K562 (cell line): ENCODE data around the gene AFG1L. TPM values are rescaled to one million over a fixed set of nuclear protein-coding genes. Genes with fewer than 3 reads are reported as not detected.

Experiments used
- ATAC-seq: fragments of 200-7000 bp; cut with Tn5 transposase; 3 replicates; pipeline ENCODE4 v1.9.1; 2020; ENCODE audit warnings: moderate library complexity
- BruUV-seq: library from RNA; stranded (reverse); fragments of 400-500 nt; replicated peaks from 2 replicates; lab custom pipeline; 2021; lab: Mats Ljungman, UMichigan
- CTCF ChIA-PET: fragments of 300-600 bp; formaldehyde crosslinking; extraction: SDS; loops from one replicate; lab custom pipeline; 2021; ENCODE audit warnings: low intra/inter-chr PET ratio; lab: Yijun Ruan, JAX
- POLR2A ChIA-PET: fragments of 300-600, 350-650 bp; sonication (Branson Sonifier 250); formaldehyde crosslinking; extraction: SDS; loops from one replicate; lab custom pipeline; 2021; ENCODE audit warnings: antibody characterized with exemption, inconsistent platforms; lab: Yijun Ruan, JAX
- DNase-seq, 4 experiments: peaks; one replicate each; pipeline versions ENCODE4 v3.0.0 to v3.0.0-alpha.2; 2011 to 2018; ENCODE audit warnings: low spot score in 3 of 4, mixed read lengths in 3 of 4; ENCODE audit errors: extremely low read depth in 1 of 4
- FAIRE-seq: peaks from 2 replicates; lab custom pipeline; 2011; peaks lifted over from hg19 to GRCh38; lab: Jason Lieb, UNC
- H2AFZ ChIP-seq: 2 replicates; pipeline ENCODE4 v1.6.0; 2011; ENCODE audit warnings: low read depth, low read length, control low read depth, inconsistent platforms
- H3K27ac ChIP-seq: fragments of 200-600 bp; 3 replicates; pipeline ENCODE4 v1.8.0; 2011; ENCODE audit warnings: low read depth, mild to moderate bottlenecking, control low read depth, inconsistent platforms, low read length, moderate library complexity, mixed read lengths; ENCODE audit errors: extremely low read depth
- H3K27me3 ChIP-seq, 2 experiments: fragments of 300-600 bp in 1 of 2; 2 replicates in 1 of 2; 3 replicates in 1 of 2; pipeline versions ENCODE4 v1.6.0 to v1.8.0; 2011; ENCODE audit warnings: inconsistent platforms in 2 of 2, low read length in 2 of 2, mild to moderate bottlenecking in 1 of 2, mixed read lengths in 1 of 2, moderate library complexity in 1 of 2; ENCODE audit not compliant: control insufficient read depth in 2 of 2, insufficient read depth in 2 of 2
- H3K36me3 ChIP-seq: fragments of 300-600 bp; 3 replicates; pipeline ENCODE4 v1.8.0; 2011; ENCODE audit warnings: mild to moderate bottlenecking, low read length, inconsistent platforms; ENCODE audit not compliant: control insufficient read depth, insufficient read depth
- H3K4me1 ChIP-seq, 2 experiments: fragments of 200-600 bp in 1 of 2; replicated peaks in 1 of 2; 2 replicates in 1 of 2; 3 replicates in 1 of 2; pipeline versions ENCODE4 v1.5.1 to v1.8.0; 2011; ENCODE audit warnings: inconsistent platforms in 2 of 2, low read length in 2 of 2, mild to moderate bottlenecking in 1 of 2, mixed read lengths in 1 of 2, moderate library complexity in 1 of 2; ENCODE audit not compliant: control insufficient read depth in 2 of 2, insufficient read depth in 2 of 2
- H3K4me2 ChIP-seq: 2 replicates; pipeline ENCODE4 v1.6.1; 2011; ENCODE audit warnings: low read length, control low read depth, inconsistent platforms, mixed read lengths; ENCODE audit not compliant: insufficient read depth
- H3K4me3 ChIP-seq: fragments of 200-600 bp; sonication (generic), shearing (Covaris generic); 2 replicates; pipeline ENCODE4 v1.5.1; 2016; ENCODE audit warnings: control low read depth, inconsistent platforms
- H3K79me2 ChIP-seq: fragments of 200-600 bp; 3 replicates; pipeline ENCODE4 v1.8.0; 2011; ENCODE audit warnings: low read length, inconsistent platforms; ENCODE audit not compliant: control insufficient read depth, insufficient read depth
- H3K9ac ChIP-seq, 2 experiments: 2 replicates each; pipeline versions ENCODE4 v1.6.0 to v1.6.1; 2011; ENCODE audit warnings: low read depth in 2 of 2, low read length in 2 of 2, control low read depth in 1 of 2, inconsistent platforms in 1 of 2, mild to moderate bottlenecking in 1 of 2, mixed read lengths in 1 of 2; ENCODE audit not compliant: insufficient read depth in 1 of 2
- H3K9me1 ChIP-seq: one replicate; pipeline ENCODE4 v1.6.0; 2011; ENCODE audit warnings: inconsistent platforms, mild to moderate bottlenecking, low read length, moderate library complexity; ENCODE audit not compliant: control insufficient read depth, insufficient read depth
- H3K9me3 ChIP-seq: replicated peaks from 2 replicates; pipeline ENCODE4 v1.5.1; 2011; ENCODE audit warnings: low read depth, low read length, inconsistent platforms; ENCODE audit not compliant: control insufficient read depth, insufficient read depth
- H4K20me1 ChIP-seq: replicated peaks from 2 replicates; pipeline ENCODE4 v1.6.1; 2011; ENCODE audit warnings: low read length, inconsistent platforms, mixed read lengths; ENCODE audit not compliant: control insufficient read depth, insufficient read depth
- E2F4 ChIP-seq: sonication (generic); formaldehyde crosslinking; IDR thresholded peaks from 2 replicates; pipeline ENCODE4 v1.8.0; 2022; ENCODE audit warnings: mild to moderate bottlenecking, low read depth, missing genetic modification reagents
- FUS ChIP-seq: fragments of 200-400 bp; formaldehyde crosslinking; optimal IDR thresholded peaks from 2 replicates; pipeline ENCODE3; 2017; ENCODE audit warnings: low read depth, low read length
- GABPA ChIP-seq: fragments of 200-800 bp; sonication (Bioruptor generic); conservative IDR thresholded peaks from 2 replicates; pipeline ENCODE4 v1.6.1; 2016; ENCODE audit warnings: low read depth, missing genetic modification characterization, missing compliant biosample characterization
- GABPB1 ChIP-seq: sonication (generic); formaldehyde crosslinking; IDR thresholded peaks from 2 replicates; pipeline ENCODE4 v1.8.0; 2022; ENCODE audit warnings: mild to moderate bottlenecking, missing genetic modification reagents
- NR3C1 ChIP-seq: sonication (generic); formaldehyde crosslinking; IDR thresholded peaks from 2 replicates; pipeline ENCODE4 v1.8.1; 2022; ENCODE audit warnings: missing genetic modification reagents
- POLR3G ChIP-seq: IDR thresholded peaks from 2 replicates; pipeline ENCODE4 v1.6.1; 2011; ENCODE audit not compliant: insufficient read length, insufficient replicate concordance; ENCODE audit errors: extremely low read depth
- SAFB2 ChIP-seq: fragments of 200-400 bp; formaldehyde crosslinking; IDR thresholded peaks from 2 replicates; pipeline ENCODE4 v1.6.1; 2018; ENCODE audit warnings: borderline replicate concordance, low read length, low read depth, moderate library complexity; ENCODE audit not compliant: severe bottlenecking
- SMARCA4 ChIP-seq: fragments of 450-650 bp; IDR thresholded peaks from 2 replicates; pipeline ENCODE4 v1.6.1; 2016
- TCF7L2 ChIP-seq: fragments of 150-350 bp; IDR thresholded peaks from 2 replicates; pipeline ENCODE4 v1.6.1; 2016; ENCODE audit warnings: low read depth, mild to moderate bottlenecking, low read length, moderate library complexity
- ZBTB40 ChIP-seq, 2 experiments: fragments of 450-650 bp in 1 of 2; sonication (generic) in 1 of 2; formaldehyde crosslinking in 1 of 2; IDR thresholded peaks; 2 replicates each; pipeline versions ENCODE4 v1.7.1 to v1.9.0; 2016 to 2022; ENCODE audit warnings: inconsistent platforms in 1 of 2, mild to moderate bottlenecking in 1 of 2, missing genetic modification reagents in 1 of 2
- ZFP1 ChIP-seq: fragments of 450-650 bp; formaldehyde crosslinking; IDR thresholded peaks from 2 replicates; pipeline ENCODE4 v1.4.0; 2020; ENCODE audit warnings: mild to moderate bottlenecking, mixed read lengths
- ZNF316 ChIP-seq: fragments of 450-650 bp; IDR thresholded peaks from 2 replicates; pipeline ENCODE4 v1.6.1; 2016
- WGBS: fragments of 100-300 bp; shearing (Covaris generic); methylation state at CpG from one replicate; pipeline ENCODE4 v1.1.6; 2016; ENCODE audit warnings: low coverage, mixed read lengths; ENCODE audit not compliant: insufficient coverage; ENCODE audit errors: missing lambda C conversion rate; 5-methylcytosine and 5-hydroxymethylcytosine counted together
- in situ Hi-C: fragments of 300-500 bp; cut with MboI; formaldehyde crosslinking; loops from 4 replicates; pipeline ENCODE4 v1.15.0; 2018; ENCODE audit warnings: inconsistent platforms, mixed read lengths
- intact Hi-C: fragments of 100-400 bp; cut with micrococcal nuclease; formaldehyde crosslinking; loops from 2 replicates; pipeline ENCODE4 v1.14.2; 2022
- polyA plus RNA-seq, 8 experiments: library from polyadenylated mRNA; depleted of rRNA in 4 of 8; stranded (reverse) in 5 of 8; unstranded in 3 of 8; fragments of >200 nt; fragmentation: Nextera tagmentation in 2 of 8; fragmentation: Illumina TruSeq in 1 of 8; extraction: Ambion mirVana in 2 of 8; extraction: Trizol in 1 of 8; gene quantifications; 2 replicates each; pipeline versions ENCODE4 v1.2.1 to v1.2.3, GENCODE V29; 2011 to 2014; ENCODE audit warnings: inconsistent platforms in 1 of 8, missing spikeins in 1 of 8
- total RNA-seq, 7 experiments: library from RNA; depleted of rRNA in 6 of 7; stranded (reverse); fragments of >200 nt in 6 of 7; fragmentation: Illumina TruSeq in 2 of 7; extraction: Trizol in 2 of 7; gene quantifications; 2 replicates each; pipeline versions ENCODE4 v1.2.1 to v1.2.3, GENCODE V29; 2011 to 2021; ENCODE audit warnings: low replicate concordance in 1 of 7

AFG1L gene
- total and polyA plus RNA-seq, 9 of the 15 experiments (the other 6 are each of a cell fraction or from before 2014, with no cell fraction given): 2.2 to 15.5 (median 5.8) TPM

- Histone ChIP-seq H3K79me2 (no peaks in the 10 kb centered on the region), H4K20me1 (no peaks in the 10 kb centered on the region), H3K4me2 (no peak overlapping the region), H3K27me3 (no peaks in the 10 kb centered on the region), H3K27ac (no peak overlapping the region), H3K36me3 (no peaks in the 10 kb centered on the region), H3K9me3 (no peaks in the 10 kb centered on the region), H3K4me1 (no peaks in the 10 kb centered on the region), H3K9ac (no peak overlapping the region), H3K9me1 (no peaks in the 10 kb centered on the region), H3K4me3 (no peak overlapping the region), H2AFZ (no peak overlapping the region)
- CTCF ChIA-PET: no interaction called here
- no peak for ATAC-seq
- no peak for DNase-seq
- POLR2A ChIA-PET: interaction anchor here (0.7 kb wide), 1 partner anchor 43 kb away, joined by 3 read pairs; no protein-coding TSS in a partner anchor
- no TSS peak for BruUV-seq
- TF ChIP-seq TCF7L2 (no peak), GABPB1 (no peak), GABPA (tag) (no peak), NR3C1 (no peak), E2F4 (CRISPR knock-in tag) (no peak), ZNF316 (no peak), SAFB2 (no peak), FUS (no peak), POLR3G (no peak), SMARCA4 (no peak), ZFP1 (CRISPR knock-in tag) (no peak), ZBTB40 (IDR thresholded peaks at IDR 0.05) (no peak), ZBTB40 (CRISPR knock-in tag; IDR thresholded peaks at IDR 0.05) (no peak)
- no peak for FAIRE-seq
- intact Hi-C loops (no loop called here), in situ Hi-C loops (no loop called here)
- 39% methylated on average over 2 of the region's 2 CpGs for WGBS
Observed at GRCh38 chr6:108476376-108476775, 181.5 kb downstream of the AFG1L start.
